Measurements from ENCODE around the gene TEX52.

TEX52 gene

GRCh38 chr12:2857021-2857431 is at the start of gene TEX52:
Gene TEX52, minus strand, starts transcription at chr12:2857039. Its CDS starts 13 bp downstream, at chr12:2857026.
- intact Hi-C loops (cut with micrococcal nuclease) = no loop called here
- Mint-ChIP-seq H3K27ac (no peak within 1 kb of the TSS), H3K9me3 (no peaks in the 10 kb centered on the region), H3K4me3 (no peak within 1 kb of the TSS), H3K36me3 (ENCODE audit: low read depth) (peaks cover 57% of the 10 kb centered on the region), H3K4me1 (ENCODE audit: low read depth) (no peaks in the 10 kb centered on the region), H3K27me3 (no peaks in the 10 kb centered on the region)

GRCh38 chr12:2904260-2904659 is 47.4 kb upstream of the TEX52 start:
- H3K9me3 Mint-ChIP-seq = no peaks in the 10 kb centered on the region
- H3K27ac Mint-ChIP-seq = peak overlapping the region; percentile 53
- H3K4me3 Mint-ChIP-seq = no peak overlapping the region
- H3K27me3 Mint-ChIP-seq = no peaks in the 10 kb centered on the region
- peaks cover 5% of the 10 kb centered on the region for H3K4me1 Mint-ChIP-seq (ENCODE audit: low read depth)
- intact Hi-C loops (cut with micrococcal nuclease) = no loop called here
- H3K36me3 Mint-ChIP-seq (ENCODE audit: low read depth) = no peaks in the 10 kb centered on the region

- no peaks in the 10 kb centered on the region for H3K4me1 Mint-ChIP-seq (ENCODE audit: low read depth)
- H3K4me3 Mint-ChIP-seq = no peak overlapping the region
- intact Hi-C loops (cut with micrococcal nuclease) = no loop called here
- no peaks in the 10 kb centered on the region for H3K9me3 Mint-ChIP-seq
- no peak overlapping the region for H3K27ac Mint-ChIP-seq
- no peaks in the 10 kb centered on the region for H3K36me3 Mint-ChIP-seq (ENCODE audit: low read depth)
- no peaks in the 10 kb centered on the region for H3K27me3 Mint-ChIP-seq
Observed at GRCh38 chr12:2902272-2902880, 45.5 kb upstream of the TEX52 start.

- intact Hi-C loops (cut with micrococcal nuclease) = no loop called here
- Mint-ChIP-seq H3K36me3 (ENCODE audit: low read depth) (no peaks in the 10 kb centered on the region), H3K4me3 (no peak overlapping the region), H3K9me3 (no peaks in the 10 kb centered on the region), H3K27me3 (no peaks in the 10 kb centered on the region), H3K27ac (no peak overlapping the region), H3K4me1 (ENCODE audit: low read depth) (no peaks in the 10 kb centered on the region)
Observed at GRCh38 chr12:2900642-2901041, 43.8 kb upstream of the TEX52 start.

GRCh38 chr12:2897418-2897817 is 40.6 kb upstream of the TEX52 start:
- intact Hi-C loops (cut with micrococcal nuclease) = no loop called here
- Mint-ChIP-seq H3K27me3 (no peaks in the 10 kb centered on the region), H3K4me3 (no peak overlapping the region), H3K4me1 (ENCODE audit: low read depth) (no peaks in the 10 kb centered on the region), H3K9me3 (no peaks in the 10 kb centered on the region), H3K36me3 (ENCODE audit: low read depth) (no peaks in the 10 kb centered on the region), H3K27ac (no peak overlapping the region)

- Mint-ChIP-seq H3K9me3 (no peaks in the 10 kb centered on the region), H3K27me3 (no peaks in the 10 kb centered on the region), H3K4me1 (ENCODE audit: low read depth) (peaks cover 7% of the 10 kb centered on the region), H3K36me3 (ENCODE audit: low read depth) (no peaks in the 10 kb centered on the region), H3K4me3 (no peak overlapping the region), H3K27ac (no peak overlapping the region)
- intact Hi-C loops (cut with micrococcal nuclease) = no loop called here
Observed at GRCh38 chr12:2895511-2895910, 38.7 kb upstream of the TEX52 start.

GRCh38 chr12:2895051-2895451 is 38.2 kb upstream of the TEX52 start:
- Mint-ChIP-seq H3K27me3 (no peaks in the 10 kb centered on the region), H3K27ac (no peak overlapping the region), H3K4me1 (ENCODE audit: low read depth) (peaks cover 11% of the 10 kb centered on the region), H3K9me3 (no peaks in the 10 kb centered on the region), H3K36me3 (ENCODE audit: low read depth) (no peaks in the 10 kb centered on the region), H3K4me3 (no peak overlapping the region)
- intact Hi-C loops (cut with micrococcal nuclease) = no loop called here

- no peaks in the 10 kb centered on the region for H3K27me3 Mint-ChIP-seq
- no peak overlapping the region for H3K27ac Mint-ChIP-seq
- peaks cover 17% of the 10 kb centered on the region for H3K4me1 Mint-ChIP-seq (ENCODE audit: low read depth)
- H3K36me3 Mint-ChIP-seq (ENCODE audit: low read depth) = peaks cover 17% of the 10 kb centered on the region
- H3K4me3 Mint-ChIP-seq = no peak overlapping the region
- H3K9me3 Mint-ChIP-seq = no peaks in the 10 kb centered on the region
- intact Hi-C loops (cut with micrococcal nuclease) = no loop called here
Observed at GRCh38 chr12:2893007-2893406, 36.2 kb upstream of the TEX52 start.

- no peaks in the 10 kb centered on the region for H3K27me3 Mint-ChIP-seq
- H3K27ac Mint-ChIP-seq = no peak overlapping the region
- peaks cover 17% of the 10 kb centered on the region for H3K4me1 Mint-ChIP-seq (ENCODE audit: low read depth)
- H3K9me3 Mint-ChIP-seq = no peaks in the 10 kb centered on the region
- no peak overlapping the region for H3K4me3 Mint-ChIP-seq
- H3K36me3 Mint-ChIP-seq (ENCODE audit: low read depth) = peaks cover 24% of the 10 kb centered on the region
- intact Hi-C loops (cut with micrococcal nuclease) = no loop called here
Observed at GRCh38 chr12:2892246-2892645, 35.4 kb upstream of the TEX52 start.

- no peaks in the 10 kb centered on the region for H3K27me3 Mint-ChIP-seq
- H3K36me3 Mint-ChIP-seq (ENCODE audit: low read depth) = peaks cover 28% of the 10 kb centered on the region
- peaks cover 17% of the 10 kb centered on the region for H3K4me1 Mint-ChIP-seq (ENCODE audit: low read depth)
- peak overlapping the region; percentile 71 for H3K27ac Mint-ChIP-seq
- peak overlapping the region; percentile 81 for H3K4me3 Mint-ChIP-seq
- no peaks in the 10 kb centered on the region for H3K9me3 Mint-ChIP-seq
- intact Hi-C loops (cut with micrococcal nuclease) = no loop called here
Observed at GRCh38 chr12:2891240-2892053, 34.6 kb upstream of the TEX52 start.

- intact Hi-C loops (cut with micrococcal nuclease) = loop anchor here (1.0 kb wide), 1 partner anchor 12 kb away; no protein-coding TSS in a partner anchor
- Mint-ChIP-seq H3K27ac (peak within 1 kb of the TSS; percentile 71), H3K9me3 (no peaks in the 10 kb centered on the region), H3K4me3 (peak within 1 kb of the TSS; percentile 81), H3K36me3 (ENCODE audit: low read depth) (peaks cover 35% of the 10 kb centered on the region), H3K4me1 (ENCODE audit: low read depth) (peaks cover 17% of the 10 kb centered on the region), H3K27me3 (no peaks in the 10 kb centered on the region)
Observed at GRCh38 chr12:2890388-2891239, 33.8 kb upstream of the TEX52 start, which contains the start of gene TULP3. Gene TULP3, plus strand, starts transcription at chr12:2890891. Its CDS starts 57 bp downstream, at chr12:2890948.

GRCh38 chr12:2890001-2890387 is 33.2 kb upstream of the TEX52 start:
- intact Hi-C loops (cut with micrococcal nuclease) = loop anchor here (1.0 kb wide), 1 partner anchor 12 kb away; no protein-coding TSS in a partner anchor
- Mint-ChIP-seq H3K27me3 (no peaks in the 10 kb centered on the region), H3K4me3 (peak overlapping the region; percentile 81), H3K27ac (peak overlapping the region; percentile 71), H3K4me1 (ENCODE audit: low read depth) (peaks cover 20% of the 10 kb centered on the region), H3K9me3 (no peaks in the 10 kb centered on the region), H3K36me3 (ENCODE audit: low read depth) (peaks cover 41% of the 10 kb centered on the region)

- Mint-ChIP-seq H3K9me3 (no peaks in the 10 kb centered on the region), H3K27ac (no peak overlapping the region), H3K4me1 (ENCODE audit: low read depth) (peaks cover 42% of the 10 kb centered on the region), H3K27me3 (no peaks in the 10 kb centered on the region), H3K36me3 (ENCODE audit: low read depth) (peaks cover 59% of the 10 kb centered on the region), H3K4me3 (no peak overlapping the region)
- intact Hi-C loops (cut with micrococcal nuclease) = no loop called here
Observed at GRCh38 chr12:2886768-2887450, 30.1 kb upstream of the TEX52 start.
